Activated T-cell treated with anti-CD3 and anti-CD28 coated beads for 4 hours (primary cell): ENCODE results near the gene FEN1.
A peak's percentile ranks its signal among the peaks of the same experiment; 100 is the strongest.

Experiments used
- DNase-seq: peaks from one replicate; pipeline ENCODE4 v3.0.0-alpha.2; 2020

Gene FEN1

GRCh38 chr11:61775606-61776554 is 16.8 kb upstream of the FEN1 start:
- DNase-seq, result no peak

- DNase-seq, result peak; percentile 29
Measured at GRCh38 chr11:61776561-61777075, 16.1 kb upstream of the FEN1 start.

- peak; percentile 45 for DNase-seq
Measured at GRCh38 chr11:61777234-61778090, 15.2 kb upstream of the FEN1 start.

GRCh38 chr11:61778357-61778886 is 14.3 kb upstream of the FEN1 start:
- no peak for DNase-seq

GRCh38 chr11:61778920-61779650 is 13.6 kb upstream of the FEN1 start:
- no peak for DNase-seq

GRCh38 chr11:61779666-61780525 is 12.8 kb upstream of the FEN1 start:
- DNase-seq, result no peak

GRCh38 chr11:61780581-61781162 is 12.0 kb upstream of the FEN1 start:
- no peak for DNase-seq

GRCh38 chr11:61781585-61781984 is 11.1 kb upstream of the FEN1 start:
- DNase-seq, result no peak

GRCh38 chr11:61782299-61782698 is 10.4 kb upstream of the FEN1 start:
- DNase-seq, result no peak

GRCh38 chr11:61782841-61783240 is 9.9 kb upstream of the FEN1 start:
- DNase-seq, result no peak

- no peak for DNase-seq
Measured at GRCh38 chr11:61783717-61784505, 8.8 kb upstream of the FEN1 start.

- DNase-seq, result no peak
Measured at GRCh38 chr11:61784506-61784805, 8.3 kb upstream of the FEN1 start.

GRCh38 chr11:61785837-61786402 is 6.8 kb upstream of the FEN1 start:
- no peak for DNase-seq

GRCh38 chr11:61787928-61788491 is 4.7 kb upstream of the FEN1 start:
- no peak for DNase-seq

- DNase-seq, result no peak
Measured at GRCh38 chr11:61791737-61792309, 888 bp upstream of the FEN1 start.

- no peak for DNase-seq
Measured at GRCh38 chr11:61793083-61793828, 545 bp downstream of the FEN1 start.

GRCh38 chr11:61793829-61794204 is 1.1 kb downstream of the FEN1 start:
- no peak for DNase-seq

- DNase-seq, result no peak
Measured at GRCh38 chr11:61794579-61794978, 1.9 kb downstream of the FEN1 start.

- no peak for DNase-seq
Measured at GRCh38 chr11:61795459-61795858, 2.7 kb downstream of the FEN1 start.
